ENCODE data around the gene NOXO1. TPM values are rescaled to one million over a fixed set of nuclear protein-coding genes. Genes with fewer than 3 reads are reported as not detected.

NOXO1 gene
- total and polyA plus RNA-seq, 9 of the 15 experiments (the other 6 are each of a cell fraction or from before 2014, with no cell fraction given) = not detected

DNA sequence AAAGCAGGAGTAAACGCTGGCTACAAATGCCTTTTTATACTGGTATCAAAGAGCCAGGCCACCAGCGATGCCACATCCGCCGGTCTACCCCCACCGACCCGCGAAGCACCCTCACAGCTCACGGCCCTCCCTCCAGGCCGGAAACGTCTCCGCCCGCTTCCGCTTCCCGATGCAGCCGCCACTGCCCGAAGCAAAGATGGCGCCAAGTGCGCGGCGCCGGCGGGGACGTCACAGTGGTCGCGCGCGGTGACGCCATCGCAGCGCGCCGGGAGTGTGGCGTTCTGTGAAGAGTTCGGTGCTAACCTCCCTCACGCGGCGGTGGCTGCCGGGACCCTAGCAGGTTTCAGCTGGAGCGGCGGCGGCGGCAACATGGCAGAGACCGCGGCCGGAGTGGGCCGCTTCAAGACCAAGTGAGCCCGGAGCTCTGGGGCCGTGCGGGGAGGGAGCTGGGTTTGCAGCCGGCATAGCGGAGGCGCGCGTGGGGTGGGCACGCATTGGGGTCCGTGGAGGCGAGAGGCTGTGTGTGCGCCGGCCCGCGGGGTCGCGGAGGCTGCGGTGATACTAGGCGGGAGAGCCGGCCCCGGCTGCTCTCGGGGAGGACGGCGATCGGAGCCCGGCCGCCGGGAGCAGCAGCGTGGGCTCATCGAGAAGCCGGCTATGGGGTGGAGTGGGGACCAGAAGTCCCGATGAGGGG, 9.3 kb downstream of the NOXO1 start, which contains the start of gene TBL3 (continued):
- TF ChIP-seq BRCA1 (IDR thresholded peaks at IDR 0.05) = no peak
- no peak for TF ChIP-seq BRCA1 (CRISPR knock-in tag; IDR thresholded peaks at IDR 0.05)
- TF ChIP-seq, protein P1, sequence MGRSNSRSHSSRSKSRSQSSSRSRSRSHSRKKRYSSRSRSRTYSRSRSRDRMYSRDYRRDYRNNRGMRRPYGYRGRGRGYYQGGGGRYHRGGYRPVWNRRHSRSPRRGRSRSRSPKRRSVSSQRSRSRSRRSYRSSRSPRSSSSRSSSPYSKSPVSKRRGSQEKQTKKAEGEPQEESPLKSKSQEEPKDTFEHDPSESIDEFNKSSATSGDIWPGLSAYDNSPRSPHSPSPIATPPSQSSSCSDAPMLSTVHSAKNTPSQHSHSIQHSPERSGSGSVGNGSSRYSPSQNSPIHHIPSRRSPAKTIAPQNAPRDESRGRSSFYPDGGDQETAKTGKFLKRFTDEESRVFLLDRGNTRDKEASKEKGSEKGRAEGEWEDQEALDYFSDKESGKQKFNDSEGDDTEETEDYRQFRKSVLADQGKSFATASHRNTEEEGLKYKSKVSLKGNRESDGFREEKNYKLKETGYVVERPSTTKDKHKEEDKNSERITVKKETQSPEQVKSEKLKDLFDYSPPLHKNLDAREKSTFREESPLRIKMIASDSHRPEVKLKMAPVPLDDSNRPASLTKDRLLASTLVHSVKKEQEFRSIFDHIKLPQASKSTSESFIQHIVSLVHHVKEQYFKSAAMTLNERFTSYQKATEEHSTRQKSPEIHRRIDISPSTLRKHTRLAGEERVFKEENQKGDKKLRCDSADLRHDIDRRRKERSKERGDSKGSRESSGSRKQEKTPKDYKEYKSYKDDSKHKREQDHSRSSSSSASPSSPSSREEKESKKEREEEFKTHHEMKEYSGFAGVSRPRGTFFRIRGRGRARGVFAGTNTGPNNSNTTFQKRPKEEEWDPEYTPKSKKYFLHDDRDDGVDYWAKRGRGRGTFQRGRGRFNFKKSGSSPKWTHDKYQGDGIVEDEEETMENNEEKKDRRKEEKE (IDR thresholded peaks at IDR 0.05; ENCODE audit: borderline replicate concordance in 1 of 2, control insufficient read depth in 1 of 2, low read depth in 2 of 2, low read length in 1 of 2) = no peak; a peak in 1 of 4 replicates
- peak; percentile 64 for TF ChIP-seq FOXP1 (CRISPR knock-in tag; IDR thresholded peaks at IDR 0.05)
- TF ChIP-seq CBFA2T3 (IDR thresholded peaks at IDR 0.05) = peak; percentile 11; the same call in 1 of the 2 replicates
- no peak for TF ChIP-seq MAFK (IDR thresholded peaks at IDR 0.05; ENCODE audit: low read length)
- no peak for TF ChIP-seq ZC3H11A (IDR thresholded peaks at IDR 0.05; ENCODE audit: low read depth, low read length)
- TF ChIP-seq, protein P2, sequence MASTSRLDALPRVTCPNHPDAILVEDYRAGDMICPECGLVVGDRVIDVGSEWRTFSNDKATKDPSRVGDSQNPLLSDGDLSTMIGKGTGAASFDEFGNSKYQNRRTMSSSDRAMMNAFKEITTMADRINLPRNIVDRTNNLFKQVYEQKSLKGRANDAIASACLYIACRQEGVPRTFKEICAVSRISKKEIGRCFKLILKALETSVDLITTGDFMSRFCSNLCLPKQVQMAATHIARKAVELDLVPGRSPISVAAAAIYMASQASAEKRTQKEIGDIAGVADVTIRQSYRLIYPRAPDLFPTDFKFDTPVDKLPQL (IDR thresholded peaks at IDR 0.05; ENCODE audit: extremely low read depth, insufficient read length) = no peak
- TF ChIP-seq EP300 (IDR thresholded peaks at IDR 0.05; ENCODE audit: low read length) = peak; percentile 60
- TF ChIP-seq, protein P3, sequence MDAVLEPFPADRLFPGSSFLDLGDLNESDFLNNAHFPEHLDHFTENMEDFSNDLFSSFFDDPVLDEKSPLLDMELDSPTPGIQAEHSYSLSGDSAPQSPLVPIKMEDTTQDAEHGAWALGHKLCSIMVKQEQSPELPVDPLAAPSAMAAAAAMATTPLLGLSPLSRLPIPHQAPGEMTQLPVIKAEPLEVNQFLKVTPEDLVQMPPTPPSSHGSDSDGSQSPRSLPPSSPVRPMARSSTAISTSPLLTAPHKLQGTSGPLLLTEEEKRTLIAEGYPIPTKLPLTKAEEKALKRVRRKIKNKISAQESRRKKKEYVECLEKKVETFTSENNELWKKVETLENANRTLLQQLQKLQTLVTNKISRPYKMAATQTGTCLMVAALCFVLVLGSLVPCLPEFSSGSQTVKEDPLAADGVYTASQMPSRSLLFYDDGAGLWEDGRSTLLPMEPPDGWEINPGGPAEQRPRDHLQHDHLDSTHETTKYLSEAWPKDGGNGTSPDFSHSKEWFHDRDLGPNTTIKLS (IDR thresholded peaks at IDR 0.05; ENCODE audit: borderline replicate concordance, low read depth) = peak; percentile 74
- TF ChIP-seq PURB (CRISPR knock-in tag; IDR thresholded peaks at IDR 0.05; ENCODE audit: low read depth) = no peak
- TF ChIP-seq EHMT2 (IDR thresholded peaks at IDR 0.05) = no peak
- TF ChIP-seq, protein P4, sequence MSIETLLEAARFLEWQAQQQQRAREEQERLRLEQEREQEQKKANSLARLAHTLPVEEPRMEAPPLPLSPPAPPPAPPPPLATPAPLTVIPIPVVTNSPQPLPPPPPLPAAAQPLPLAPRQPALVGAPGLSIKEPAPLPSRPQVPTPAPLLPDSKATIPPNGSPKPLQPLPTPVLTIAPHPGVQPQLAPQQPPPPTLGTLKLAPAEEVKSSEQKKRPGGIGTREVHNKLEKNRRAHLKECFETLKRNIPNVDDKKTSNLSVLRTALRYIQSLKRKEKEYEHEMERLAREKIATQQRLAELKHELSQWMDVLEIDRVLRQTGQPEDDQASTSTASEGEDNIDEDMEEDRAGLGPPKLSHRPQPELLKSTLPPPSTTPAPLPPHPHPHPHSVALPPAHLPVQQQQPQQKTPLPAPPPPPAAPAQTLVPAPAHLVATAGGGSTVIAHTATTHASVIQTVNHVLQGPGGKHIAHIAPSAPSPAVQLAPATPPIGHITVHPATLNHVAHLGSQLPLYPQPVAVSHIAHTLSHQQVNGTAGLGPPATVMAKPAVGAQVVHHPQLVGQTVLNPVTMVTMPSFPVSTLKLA (conservative IDR thresholded peaks at IDR 0.05) = peak; percentile 92 to 97
- no peak for TF ChIP-seq ZNF77 (CRISPR knock-in tag; IDR thresholded peaks at IDR 0.05)
- no peak for TF ChIP-seq RFX1 (IDR thresholded peaks at IDR 0.05)
- TF ChIP-seq ZBTB8A (IDR thresholded peaks at IDR 0.05; ENCODE audit: partially characterized antibody) = no peak
- TF ChIP-seq, protein P5, sequence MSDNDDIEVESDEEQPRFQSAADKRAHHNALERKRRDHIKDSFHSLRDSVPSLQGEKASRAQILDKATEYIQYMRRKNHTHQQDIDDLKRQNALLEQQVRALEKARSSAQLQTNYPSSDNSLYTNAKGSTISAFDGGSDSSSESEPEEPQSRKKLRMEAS (CRISPR knock-in tag; IDR thresholded peaks at IDR 0.05) = peak; percentile 91
- TF ChIP-seq RBM17 (IDR thresholded peaks at IDR 0.05; ENCODE audit: borderline replicate concordance, low read depth, low read length) = no peak
- peak; percentile 93 for TF ChIP-seq POLR2G (IDR thresholded peaks at IDR 0.05; ENCODE audit: low read depth, low read length)

Measured in K562 (cell line).